H1 (cell line): Measurements from ENCODE around the gene FIZ1. TPM values are rescaled to one million over a fixed set of nuclear protein-coding genes. Genes with fewer than 3 reads are reported as not detected.
A peak's percentile ranks its signal among the peaks of the same experiment; 100 is the strongest.

Experiments
- CTCF ChIA-PET: fragments of 300-600 bp; sonication (Branson Sonifier 250); formaldehyde crosslinking; loops from one replicate; lab custom pipeline; 2021; ENCODE audit not compliant: partially characterized antibody; lab: Charles Lee
- POLR2A ChIA-PET: fragments of 300-600 bp; sonication (Branson Sonifier 250); formaldehyde crosslinking; loops from one replicate; lab custom pipeline; 2021; ENCODE audit warnings: inconsistent platforms; ENCODE audit not compliant: partially characterized antibody; lab: Charles Lee
- DNase-seq, 2 experiments: peaks; one replicate each; pipeline versions ENCODE4 v3.0.0 to v3.0.0-alpha.2; 2010 to 2022; ENCODE audit warnings: low spot score in 2 of 2, low read depth in 1 of 2, mixed read lengths in 1 of 2
- FAIRE-seq: peaks from 2 replicates; lab custom pipeline; 2011; peaks lifted over from hg19 to GRCh38; lab: Jason Lieb, UNC
- H2AFZ ChIP-seq: 2 replicates; pipeline ENCODE4 v1.8.1; 2012; ENCODE audit warnings: low read length, inconsistent platforms
- H2AK5ac ChIP-seq: 2 replicates; pipeline ENCODE4 v1.6.1; 2013; ENCODE audit warnings: low read depth, low read length
- H2BK120ac ChIP-seq: replicated peaks from 2 replicates; pipeline ENCODE3; 2013; ENCODE audit warnings: low read depth, low read length, inconsistent platforms
- H2BK12ac ChIP-seq: 2 replicates; pipeline ENCODE4 v1.6.1; 2013; ENCODE audit warnings: low read depth, low read length
- H2BK15ac ChIP-seq: 2 replicates; pipeline ENCODE4 v1.6.1; 2013; ENCODE audit warnings: low read length
- H2BK20ac ChIP-seq: 2 replicates; pipeline ENCODE4 v1.6.1; 2013; ENCODE audit warnings: low read length
- H2BK5ac ChIP-seq: 2 replicates; pipeline ENCODE4 v1.6.1; 2013; ENCODE audit warnings: low read depth, low read length
- H3K14ac ChIP-seq: 2 replicates; pipeline ENCODE4 v1.6.1; 2013; ENCODE audit warnings: inconsistent platforms; ENCODE audit not compliant: insufficient read length
- H3K18ac ChIP-seq: 2 replicates; pipeline ENCODE4 v1.6.1; 2013; ENCODE audit warnings: low read length; ENCODE audit errors: extremely low read depth
- H3K23ac ChIP-seq: 2 replicates; pipeline ENCODE4 v1.6.1; 2013; ENCODE audit warnings: inconsistent platforms; ENCODE audit not compliant: insufficient read length
- H3K23me2 ChIP-seq: 2 replicates; pipeline ENCODE4 v1.6.1; 2013; ENCODE audit warnings: low read depth, low read length
- H3K27ac ChIP-seq: 2 replicates; pipeline ENCODE4 v1.6.1; 2011; ENCODE audit warnings: low read depth, low read length, inconsistent platforms
- H3K27me3 ChIP-seq, 4 experiments: replicated peaks in 1 of 4; 1 replicate in 1 of 4; 2 replicates in 3 of 4; pipeline versions ENCODE4 v1.6.1 to v1.8.1; 2011 to 2013; ENCODE audit warnings: low read length in 3 of 4, mild to moderate bottlenecking in 3 of 4, inconsistent platforms in 2 of 4, mixed read lengths in 2 of 4, moderate library complexity in 1 of 4; ENCODE audit not compliant: control insufficient read depth in 3 of 4, insufficient read depth in 3 of 4; ENCODE audit errors: extremely low read depth in 1 of 4
- H3K36me3 ChIP-seq, 4 experiments: 2 replicates each; pipeline versions ENCODE4 v1.6.1 to v1.8.1; 2011 to 2013; ENCODE audit warnings: mild to moderate bottlenecking in 4 of 4, low read length in 3 of 4, moderate library complexity in 2 of 4, control low read depth in 1 of 4, inconsistent platforms in 1 of 4; ENCODE audit not compliant: insufficient read depth in 4 of 4, control insufficient read depth in 2 of 4
- H3K4ac ChIP-seq: replicated peaks from 2 replicates; pipeline ENCODE3; 2013; ENCODE audit warnings: low read length, low read depth, mixed read lengths, inconsistent platforms; ENCODE audit not compliant: insufficient read length
- H3K4me1 ChIP-seq, 4 experiments: replicated peaks in 1 of 4; 1 replicate in 1 of 4; 2 replicates in 3 of 4; pipeline versions ENCODE4 v1.6.1 to v1.8.1; 2011 to 2013; ENCODE audit warnings: low read length in 3 of 4, inconsistent platforms in 2 of 4, mixed read lengths in 1 of 4; ENCODE audit not compliant: insufficient read depth in 4 of 4, control insufficient read depth in 3 of 4
- H3K4me2 ChIP-seq, 2 experiments: 2 replicates each; pipeline versions ENCODE4 v1.6.1 to v1.8.1; 2011 to 2013; ENCODE audit warnings: low read depth in 2 of 2, low read length in 2 of 2, control low read depth in 1 of 2, inconsistent platforms in 1 of 2, mild to moderate bottlenecking in 1 of 2; ENCODE audit not compliant: insufficient read depth in 1 of 2
- H3K4me3 ChIP-seq, 4 experiments: fragments of 200-600, 300-600 bp in 1 of 4; sonication (generic), shearing (Covaris generic), sonication (Bioruptor Twin) in 1 of 4; 2 replicates each; pipeline versions ENCODE4 v1.5.1 to v1.8.1; 2011 to 2016; ENCODE audit warnings: low read length in 4 of 4, low read depth in 3 of 4, control low read depth in 2 of 4, inconsistent platforms in 2 of 4, mild to moderate bottlenecking in 2 of 4, mixed read lengths in 1 of 4, moderate library complexity in 1 of 4; ENCODE audit not compliant: insufficient read depth in 2 of 4; ENCODE audit errors: extremely low read depth in 1 of 4
- H3K56ac ChIP-seq: replicated peaks from 2 replicates; pipeline ENCODE3; 2013; ENCODE audit warnings: low read depth, mild to moderate bottlenecking, mixed read lengths, low read length, inconsistent platforms; ENCODE audit not compliant: insufficient read length
- H3K79me1 ChIP-seq: 2 replicates; pipeline ENCODE4 v1.6.1; 2013; ENCODE audit warnings: low read depth, low read length, control low read depth
- H3K79me2 ChIP-seq, 2 experiments: 2 replicates each; pipeline versions ENCODE4 v1.6.1 to v1.8.1; 2012 to 2013; ENCODE audit warnings: low read length in 2 of 2, mild to moderate bottlenecking in 2 of 2, inconsistent platforms in 1 of 2; ENCODE audit not compliant: insufficient read depth in 2 of 2, control insufficient read depth in 1 of 2
- H3K9ac ChIP-seq, 4 experiments: replicated peaks in 1 of 4; 1 replicate in 1 of 4; 2 replicates in 3 of 4; pipeline versions ENCODE4 v1.6.1 to v1.8.1; 2011 to 2013; ENCODE audit warnings: low read depth in 3 of 4, low read length in 3 of 4, control low read depth in 2 of 4, mild to moderate bottlenecking in 2 of 4, moderate library complexity in 2 of 4, inconsistent platforms in 1 of 4; ENCODE audit errors: extremely low read depth in 1 of 4
- H3K9me3 ChIP-seq, 2 experiments: 2 replicates each; pipeline versions ENCODE4 v1.6.1 to v1.8.1; 2012 to 2013; ENCODE audit warnings: mild to moderate bottlenecking in 2 of 2, moderate library complexity in 2 of 2, control low read depth in 1 of 2, inconsistent platforms in 1 of 2, low read depth in 1 of 2, low read length in 1 of 2, mixed read lengths in 1 of 2; ENCODE audit not compliant: insufficient read depth in 2 of 2
- H4K20me1 ChIP-seq, 2 experiments: replicated peaks in 1 of 2; 2 replicates each; pipeline versions ENCODE3 to v1.8.1; 2011 to 2013; ENCODE audit warnings: inconsistent platforms in 2 of 2, low read length in 2 of 2, mild to moderate bottlenecking in 1 of 2; ENCODE audit not compliant: insufficient read depth in 2 of 2, control insufficient read depth in 1 of 2
- H4K5ac ChIP-seq: 2 replicates; pipeline ENCODE4 v1.6.1; 2013; ENCODE audit warnings: low read length, low read depth, mixed read lengths, inconsistent platforms; ENCODE audit not compliant: insufficient read length
- H4K8ac ChIP-seq: 2 replicates; pipeline ENCODE4 v1.8.0; 2013; ENCODE audit warnings: mild to moderate bottlenecking, moderate library complexity, low read length, inconsistent platforms; ENCODE audit not compliant: insufficient read depth; ENCODE audit errors: extremely low read depth
- H4K91ac ChIP-seq: replicated peaks from 2 replicates; pipeline ENCODE3; 2013; ENCODE audit warnings: low read length, mixed read lengths, inconsistent platforms; ENCODE audit not compliant: insufficient read length
- E2F6 ChIP-seq: IDR thresholded peaks from 2 replicates; pipeline ENCODE4 v1.6.1; 2012; ENCODE audit warnings: inconsistent platforms
- KDM4A ChIP-seq: IDR thresholded peaks from one replicate; pipeline ENCODE4 v1.7.1; 2012; ENCODE audit warnings: low read depth, mild to moderate bottlenecking, moderate library complexity, low read length, inconsistent platforms; ENCODE audit not compliant: severe bottlenecking
- PHF8 ChIP-seq: fragments of 200-600 bp; sonication (generic); conservative IDR thresholded peaks from 2 replicates; pipeline ENCODE4 v1.7.1; 2012; ENCODE audit warnings: low read depth, mild to moderate bottlenecking, inconsistent platforms, low read length, moderate library complexity
- SP4 ChIP-seq: IDR thresholded peaks from 2 replicates; pipeline ENCODE4 v1.6.1; 2012; ENCODE audit warnings: low read length, inconsistent platforms
- WGBS, 2 experiments: shearing (Covaris generic) in 1 of 2; methylation state at CpG; one replicate each; pipeline versions ENCODE4 v1.1.6 to v1.1.7; 2013 to 2015; ENCODE audit warnings: low lambda C conversion rate in 2 of 2, mixed read lengths in 2 of 2, inconsistent platforms in 1 of 2, low coverage in 1 of 2, missing lambda C conversion rate in 1 of 2; ENCODE audit not compliant: insufficient replicate concordance in 2 of 2, insufficient coverage in 1 of 2, insufficient read length in 1 of 2; ENCODE audit errors: extremely low coverage in 1 of 2, missing lambda C conversion rate in 1 of 2; 5-methylcytosine and 5-hydroxymethylcytosine counted together
- polyA plus RNA-seq, 7 experiments: library from polyadenylated mRNA; depleted of rRNA in 3 of 7; stranded (reverse) in 5 of 7; unstranded in 2 of 7; fragments of >200 nt in 5 of 7; fragments of 200-250 nt in 2 of 7; gene quantifications; 1 replicate in 5 of 7; 2 replicates in 1 of 7; 4 replicates in 1 of 7; pipeline versions ENCODE4 v1.2.1 to v1.2.3, GENCODE V29; 2011 to 2013; ENCODE audit warnings: missing spikeins in 2 of 7, mixed read lengths in 2 of 7
- total RNA-seq: library from RNA; stranded (reverse); fragmentation: NEBNext Ultra II Directional; extraction: Animal tissue kit (Norgen Biotek cat#: 25700); gene quantifications from 2 replicates; pipeline ENCODE4 v1.2.1, GENCODE V29; 2021

Gene FIZ1
- total and polyA plus RNA-seq, 2 of the 8 experiments (the other 6 are each of a cell fraction or from before 2014, with no cell fraction given) = 9.1 to 18.5 TPM

GRCh38 chr19:55600662-55601028 is 1.3 kb upstream of the FIZ1 start:
- no peak overlapping the region; the same call in 1 of the 2 replicates for H2BK20ac ChIP-seq
- H4K5ac ChIP-seq = peak overlapping the region; percentile 62
- H3K4me1 ChIP-seq = peaks cover 0 to 14% (median 8%) of the 10 kb centered on the region in 4 experiments; a peak in 5 of 7 replicates
- H2AFZ ChIP-seq = no peak overlapping the region
- ChIA-PET POLR2A (interaction anchor here (0.8 to 2.5 kb wide), 9 partner anchors 12 to 278 kb away, joined by 3 to 6 read pairs (median 4); no protein-coding TSS in a partner anchor), CTCF (interaction anchor here (0.6 to 1.1 kb wide), 3 partner anchors 17 to 54 kb away, joined by 3 read pairs; no protein-coding TSS in a partner anchor)
- TF ChIP-seq PHF8 (0 out of 2 replicates have a peak, but pooled peaks have one; percentile 10), E2F6 (no peak), SP4 (0 out of 2 replicates have a peak, but pooled peaks have one; percentile 7), KDM4A (peak; percentile 11)
- peaks cover 0 to 3% of the 10 kb centered on the region in 2 experiments; a peak in 2 of 4 replicates for H3K79me2 ChIP-seq
- H2BK5ac ChIP-seq = peak overlapping the region; percentile 68; the same call in 1 of the 2 replicates
- peak overlapping the region; percentile 94 for H4K91ac ChIP-seq
- H3K36me3 ChIP-seq = peaks cover 0 to 6% (median 4%) of the 10 kb centered on the region in 4 experiments; a peak in 3 of 8 replicates
- peaks cover 3% of the 10 kb centered on the region for H3K79me1 ChIP-seq
- peak overlapping the region; percentile 93 for H3K4ac ChIP-seq
- no peak for DNase-seq
- H3K4me3 ChIP-seq = peak overlapping the region; percentile 50 to 83 (median 68)
- H3K18ac ChIP-seq = peak overlapping the region; percentile 44
- H2BK15ac ChIP-seq = 0 out of 2 replicates have a peak overlapping the region, but pooled peaks have one; percentile 31
- FAIRE-seq = no peak
- peaks cover 0 to 4% of the 10 kb centered on the region in 2 experiments for H4K20me1 ChIP-seq
- no peak overlapping the region for H3K14ac ChIP-seq
- H2AK5ac ChIP-seq = no peak overlapping the region; the same call in 1 of the 2 replicates
- H3K27me3 ChIP-seq = no peaks in the 10 kb centered on the region
- peak overlapping the region; percentile 37; the same call in 1 of the 2 replicates for H3K27ac ChIP-seq
- H3K9ac ChIP-seq = peak overlapping the region in 3 of 4 experiments; percentile 29 to 77 (median 40); a peak in 4 of 7 replicates
- peak overlapping the region; percentile 90 to 95 for H3K4me2 ChIP-seq
- H3K23me2 ChIP-seq = peaks cover 14% of the 10 kb centered on the region
- no peak overlapping the region for H3K56ac ChIP-seq
- 20% methylated on average over 8 of the region's 15 CpGs; no CpG with 5 or more reads in 1 of the 2 experiments for WGBS, 2 experiments
- no peak overlapping the region for H3K23ac ChIP-seq
- peak overlapping the region; percentile 82; the same call in 1 of the 2 replicates for H4K8ac ChIP-seq
- H3K9me3 ChIP-seq = no peaks in the 10 kb centered on the region
- peak overlapping the region; percentile 26 for H2BK120ac ChIP-seq
- peak overlapping the region; percentile 53; the same call in 1 of the 2 replicates for H2BK12ac ChIP-seq
